Pancreas (tissue), 10 donors: ENCODE data around the gene CLSTN2. TPM values are rescaled to one million over a fixed set of nuclear protein-coding genes. Genes with fewer than 3 reads are reported as not detected.

ENCODE experiments used
- ATAC-seq, 4 donors: fragments of 200-7000 bp; cut with Tn5 transposase; one replicate each; pipeline versions ENCODE4 v1.8.0 to v1.9.1; 2020; ENCODE audit warnings: mild to moderate bottlenecking in 4 of 4, moderate library complexity in 4 of 4
- DNase-seq, 6 donors: peaks; one replicate each; pipeline ENCODE4 v3.0.0-alpha.2; 2020
- FAIRE-seq: peaks from 2 replicates; lab custom pipeline; 2012; peaks lifted over from hg19 to GRCh38; lab: Jason Lieb, UNC
- H3K27ac ChIP-seq, 4 donors: fragments of 200-600 bp; sonication (generic); 1 replicate in 3 of 4; 2 replicates in 1 of 4; pipeline versions ENCODE4 v1.5.0 to v1.8.0; 2020
- H3K27me3 ChIP-seq, 4 donors: fragments of 200-600 bp; one replicate each; pipeline ENCODE4 v1.8.0; 2021
- H3K36me3 ChIP-seq, 3 donors: fragments of 200-600 bp; sonication (generic) in 1 of 3; one replicate each; pipeline versions ENCODE4 v1.5.0 to v1.8.0; 2020 to 2021
- H3K4me1 ChIP-seq, 3 donors: fragments of 200-600 bp; one replicate each; pipeline ENCODE4 v1.8.0; 2021
- H3K4me3 ChIP-seq, 4 donors: fragments of 200-600 bp; sonication (generic) in 2 of 4; one replicate each; pipeline versions ENCODE4 v1.5.0 to v1.8.0; 2020 to 2021
- H3K9me3 ChIP-seq, 4 donors: fragments of 200-600 bp; one replicate each; pipeline ENCODE4 v1.8.0; 2021
- CTCF ChIP-seq, 4 donors: fragments of 200-600 bp; sonication (generic) in 3 of 4; IDR thresholded peaks; one replicate each; pipeline versions ENCODE4 v1.5.0 to v1.8.0; 2021; ENCODE audit warnings: antibody characterized with exemption in 4 of 4
- WGBS, 2 donors: extraction: QIAGEN DNeasy Blood & Tissue Kit; methylation state at CpG; one replicate each; pipeline ENCODE4 v1.1.7; 2013; 5-methylcytosine and 5-hydroxymethylcytosine counted together
- intact Hi-C, 3 donors: fragments of 100-400 bp; cut with DNase I; formaldehyde crosslinking; loops; one replicate each; pipeline versions ENCODE4 v1.11.1 to v1.14.2; 2022
- polyA plus RNA-seq, 2 donors: library from polyadenylated mRNA; stranded (reverse); fragments of 200-250 nt; gene quantifications; one replicate each; pipeline ENCODE4 v1.2.3, GENCODE V29; 2013
- total RNA-seq, 6 donors: library from RNA; stranded (reverse); fragmentation: NEBNext Ultra II Directional in 4 of 6; extraction: Animal tissue kit (Norgen Biotek cat#: 25700) in 4 of 6; gene quantifications; one replicate each; pipeline versions ENCODE4 v1.2.1 to v1.2.4, GENCODE V29; 2021 to 2023
- donor health status: healthy with polysubstance abuse.
- donor health status: DM: no; HTN: no; CAD: no; lungs with moderate emphysema.
- donor health status: DM: no; HTN: no; CAD: no.
- donor health status: control.
- donor health status: control.
- donor health status: Bipolar disorder and iron deficiency.
- donor health status: DM: yes; HTN: yes; CAD: no.
- donor health status: DM: no; HTN: no; CAD: no.
- donor health status: DM: no; HTN: no; CAD: no.
- donor health status: DM: yes; HTN: yes; CAD: no.

Gene CLSTN2
- total and polyA plus RNA-seq, 8 donors = 0.65 to 9.3 (median 2.9) TPM

- Histone ChIP-seq H3K4me3 (no peak overlapping the region), H3K4me1 (no peaks in the 10 kb centered on the region), H3K27me3 (no peaks in the 10 kb centered on the region), H3K9me3 (no peaks in the 10 kb centered on the region), H3K36me3 (no peaks in the 10 kb centered on the region), H3K27ac (no peak overlapping the region)
- no peak for TF ChIP-seq CTCF (IDR thresholded peaks at IDR 0.05)
- WGBS, 2 donors = 24 to 29% methylated on average over 3 of the region's 3 CpGs
- FAIRE-seq = no peak
- no peak for ATAC-seq
- no peak for DNase-seq
- intact Hi-C loops = no loop called here
Observed at GRCh38 chr3:140122183-140122582, 187.2 kb downstream of the CLSTN2 start.

GRCh38 chr3:140128217-140128616, 193.2 kb downstream of the CLSTN2 start:
- H3K27ac ChIP-seq = no peak overlapping the region
- no peak for TF ChIP-seq CTCF (IDR thresholded peaks at IDR 0.05)
- H3K9me3 ChIP-seq = no peaks in the 10 kb centered on the region
- WGBS, 2 donors = 44 to 54% methylated on average over 1 of the region's 1 CpG
- H3K27me3 ChIP-seq = no peaks in the 10 kb centered on the region
- H3K4me3 ChIP-seq = no peak overlapping the region
- no peaks in the 10 kb centered on the region for H3K4me1 ChIP-seq
- H3K36me3 ChIP-seq = no peaks in the 10 kb centered on the region
- FAIRE-seq (no peak), DNase-seq (no peak), ATAC-seq (peak in 1 of 4 donors; percentile 26)
- intact Hi-C loops = loop anchor here in 1 of 3 donors (5.0 kb wide), 1 partner anchor 734 kb away; no protein-coding TSS in a partner anchor

GRCh38 chr3:140128631-140129030, 193.6 kb downstream of the CLSTN2 start:
- intact Hi-C loops = loop anchor here in 1 of 3 donors (5.0 kb wide), 1 partner anchor 734 kb away; no protein-coding TSS in a partner anchor
- FAIRE-seq = no peak

GRCh38 chr3:140129768-140130284, 194.8 kb downstream of the CLSTN2 start:
- WGBS, 2 donors = 67 to 73% methylated on average over 6 of the region's 6 CpGs
- ATAC-seq (no peak), DNase-seq (no peak), FAIRE-seq (no peak)
- H3K36me3 ChIP-seq = no peaks in the 10 kb centered on the region
- TF ChIP-seq CTCF (IDR thresholded peaks at IDR 0.05) = no peak
- no peak overlapping the region for H3K27ac ChIP-seq
- no peak overlapping the region for H3K4me3 ChIP-seq
- H3K4me1 ChIP-seq = no peaks in the 10 kb centered on the region
- H3K27me3 ChIP-seq = no peaks in the 10 kb centered on the region
- H3K9me3 ChIP-seq = no peaks in the 10 kb centered on the region
- intact Hi-C loops = loop anchor here in 1 of 3 donors (5.0 kb wide), 1 partner anchor 732 kb away; no protein-coding TSS in a partner anchor

More at GRCh38 chr3:140128631-140129030, 193.6 kb downstream of the CLSTN2 start:
- Histone ChIP-seq H3K9me3 (no peaks in the 10 kb centered on the region), H3K4me3 (no peak overlapping the region), H3K27me3 (no peaks in the 10 kb centered on the region), H3K27ac (no peak overlapping the region), H3K4me1 (no peaks in the 10 kb centered on the region), H3K36me3 (no peaks in the 10 kb centered on the region)
- peak in 3 of 4 donors; percentile 15 to 41 (median 39) for TF ChIP-seq CTCF (IDR thresholded peaks at IDR 0.05)
- 40 to 44% methylated on average over 5 of the region's 5 CpGs for WGBS, 2 donors
- ATAC-seq (peak; percentile 53 to 87 (median 70)), DNase-seq (peak; percentile 18 to 66 (median 45))

GRCh38 chr3:140131895-140132294, 196.9 kb downstream of the CLSTN2 start:
- TF ChIP-seq CTCF (IDR thresholded peaks at IDR 0.05) = no peak
- H3K9me3 ChIP-seq = no peaks in the 10 kb centered on the region
- intact Hi-C loops = no loop called here
- H3K27me3 ChIP-seq = no peaks in the 10 kb centered on the region
- WGBS, 2 donors = 51 to 60% methylated on average over 3 of the region's 3 CpGs
- FAIRE-seq (no peak), DNase-seq (no peak), ATAC-seq (no peak)
- no peaks in the 10 kb centered on the region for H3K4me1 ChIP-seq
- no peak overlapping the region for H3K27ac ChIP-seq
- no peak overlapping the region for H3K4me3 ChIP-seq
- no peaks in the 10 kb centered on the region for H3K36me3 ChIP-seq
